Upper lobe of left lung (tissue), 6 donors: Measurements from ENCODE around the gene SEMA3A. TPM values are rescaled to one million over a fixed set of nuclear protein-coding genes. Genes with fewer than 3 reads are reported as not detected.

Experiments used
- ATAC-seq, 2 donors: fragments of 200-7000 bp; cut with Tn5 transposase; one replicate each; pipeline ENCODE4 v1.9.1; 2022; ENCODE audit warnings: mild to moderate bottlenecking in 2 of 2, moderate library complexity in 2 of 2; ENCODE audit not compliant: low FRiP score in 2 of 2
- DNase-seq, 2 donors: peaks; one replicate each; pipeline ENCODE4 v3.0.0-alpha.2; 2019 to 2020
- H3K27ac ChIP-seq, 4 donors: fragments of 200-600 bp; sonication (generic); one replicate each; pipeline ENCODE4 v1.5.1; 2016 to 2019
- H3K27me3 ChIP-seq, 4 donors: fragments of 200-600 bp; sonication (generic); one replicate each; pipeline ENCODE4 v1.5.1; 2017 to 2019
- H3K36me3 ChIP-seq, 4 donors: fragments of 200-600 bp; sonication (generic); one replicate each; pipeline ENCODE4 v1.5.1; 2016 to 2019
- H3K4me1 ChIP-seq, 4 donors: fragments of 200-600 bp; sonication (generic); one replicate each; pipeline ENCODE4 v1.5.1; 2018 to 2019
- H3K4me3 ChIP-seq, 4 donors: fragments of 200-600 bp; sonication (generic); one replicate each; pipeline ENCODE4 v1.5.1; 2017 to 2019; ENCODE audit warnings: mild to moderate bottlenecking in 2 of 4, moderate library complexity in 1 of 4
- H3K9me3 ChIP-seq, 4 donors: fragments of 200-600 bp; sonication (generic); one replicate each; pipeline ENCODE4 v1.5.1; 2018 to 2019
- EP300 ChIP-seq, 4 donors: sonication (generic); formaldehyde crosslinking; IDR thresholded peaks; one replicate each; pipeline ENCODE4 v1.5.1; 2017; ENCODE audit warnings: antibody characterized with exemption in 4 of 4, control low read depth in 2 of 4
- POLR2A ChIP-seq, 4 donors: fragments of 450-650 bp; IDR thresholded peaks; one replicate each; pipeline ENCODE4 v1.5.1; 2016 to 2017; ENCODE audit warnings: antibody characterized with exemption in 4 of 4, mild to moderate bottlenecking in 2 of 4
- POLR2AphosphoS5 ChIP-seq, 2 donors: sonication (generic); formaldehyde crosslinking; IDR thresholded peaks; one replicate each; pipeline ENCODE4 v1.5.1; 2017; ENCODE audit warnings: antibody characterized with exemption in 2 of 2
- WGBS, 2 donors: methylation state at CpG; one replicate each; pipeline ENCODE4 v1.1.5; 2017 to 2018; 5-methylcytosine and 5-hydroxymethylcytosine counted together
- total RNA-seq, 6 donors: library from RNA; depleted of rRNA in 4 of 6; stranded (reverse); fragments of >200 nt in 4 of 6; gene quantifications; one replicate each; pipeline versions ENCODE4 v1.1.0 to v1.2.1, GENCODE V29; 2016 to 2021
- TF ChIP-seq, protein P1 (sequence below), 6 experiments: fragments of 450-650 bp in 4 of 6; fragments of 200-600 bp in 2 of 6; sonication (generic) in 2 of 6; IDR thresholded peaks; one replicate each; pipeline ENCODE4 v1.5.1; 2016 to 2019; ENCODE audit warnings: antibody characterized with exemption in 6 of 6
- donor health status: DM: no; HTN: no; CAD: no; lungs with moderate emphysema.
- donor health status: DM: no; HTN: yes; CAD: no; lungs with severe emphysema.

SEMA3A gene
- total RNA-seq, 6 donors from 2014 or later, result 1.0 to 8.8 (median 3.1) TPM

DNA sequence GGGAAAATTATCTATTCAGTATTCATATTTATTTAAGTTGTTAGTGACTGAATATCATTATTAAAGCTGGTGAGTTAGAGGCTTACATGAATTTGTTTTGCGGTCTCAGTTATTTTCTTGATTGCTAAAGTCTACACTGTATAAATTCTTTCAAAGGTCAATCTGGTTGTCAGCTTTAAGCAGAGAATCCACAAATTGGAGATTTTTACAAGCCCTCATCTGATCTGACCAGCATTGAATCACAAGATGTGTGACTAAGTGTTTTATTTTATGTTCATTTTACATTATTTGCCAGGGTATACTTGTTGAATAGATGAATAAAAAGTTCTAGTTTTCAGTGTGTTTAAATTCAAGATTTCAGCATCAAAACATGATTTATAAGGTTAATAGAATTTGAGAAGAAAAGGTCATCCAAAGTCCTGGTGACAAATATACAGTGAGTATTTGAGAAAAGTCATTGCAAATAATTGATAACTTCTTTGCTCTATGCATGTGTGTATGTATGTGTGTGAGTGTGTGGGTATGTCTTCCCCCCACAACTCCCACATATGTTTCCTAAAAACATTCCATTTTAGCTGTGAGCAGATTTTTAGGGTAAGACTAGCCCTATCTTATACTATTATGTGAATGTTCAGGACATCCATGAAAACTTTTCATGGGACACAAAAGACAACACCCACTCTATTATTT lies 4.4 kb downstream of the SEMA3A start:
- DNase-seq (no peak), ATAC-seq (no peak)
- Histone ChIP-seq H3K9me3 (no peaks in the 10 kb centered on the region), H3K27me3 (no peaks in the 10 kb centered on the region), H3K36me3 (no peaks in the 10 kb centered on the region), H3K4me3 (no peak overlapping the region), H3K27ac (no peak overlapping the region), H3K4me1 (peaks cover 0 to 6% (median 3%) of the 10 kb centered on the region in 4 donors)
- TF ChIP-seq POLR2A (IDR thresholded peaks at IDR 0.05) (no peak), POLR2AphosphoS5 (IDR thresholded peaks at IDR 0.05) (no peak), EP300 (IDR thresholded peaks at IDR 0.05) (no peak)
- TF ChIP-seq, protein P1, sequence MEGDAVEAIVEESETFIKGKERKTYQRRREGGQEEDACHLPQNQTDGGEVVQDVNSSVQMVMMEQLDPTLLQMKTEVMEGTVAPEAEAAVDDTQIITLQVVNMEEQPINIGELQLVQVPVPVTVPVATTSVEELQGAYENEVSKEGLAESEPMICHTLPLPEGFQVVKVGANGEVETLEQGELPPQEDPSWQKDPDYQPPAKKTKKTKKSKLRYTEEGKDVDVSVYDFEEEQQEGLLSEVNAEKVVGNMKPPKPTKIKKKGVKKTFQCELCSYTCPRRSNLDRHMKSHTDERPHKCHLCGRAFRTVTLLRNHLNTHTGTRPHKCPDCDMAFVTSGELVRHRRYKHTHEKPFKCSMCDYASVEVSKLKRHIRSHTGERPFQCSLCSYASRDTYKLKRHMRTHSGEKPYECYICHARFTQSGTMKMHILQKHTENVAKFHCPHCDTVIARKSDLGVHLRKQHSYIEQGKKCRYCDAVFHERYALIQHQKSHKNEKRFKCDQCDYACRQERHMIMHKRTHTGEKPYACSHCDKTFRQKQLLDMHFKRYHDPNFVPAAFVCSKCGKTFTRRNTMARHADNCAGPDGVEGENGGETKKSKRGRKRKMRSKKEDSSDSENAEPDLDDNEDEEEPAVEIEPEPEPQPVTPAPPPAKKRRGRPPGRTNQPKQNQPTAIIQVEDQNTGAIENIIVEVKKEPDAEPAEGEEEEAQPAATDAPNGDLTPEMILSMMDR (IDR thresholded peaks at IDR 0.05), result no peak
- 71 to 88% methylated on average over 1 of the region's 1 CpG for WGBS, 2 donors

DNA sequence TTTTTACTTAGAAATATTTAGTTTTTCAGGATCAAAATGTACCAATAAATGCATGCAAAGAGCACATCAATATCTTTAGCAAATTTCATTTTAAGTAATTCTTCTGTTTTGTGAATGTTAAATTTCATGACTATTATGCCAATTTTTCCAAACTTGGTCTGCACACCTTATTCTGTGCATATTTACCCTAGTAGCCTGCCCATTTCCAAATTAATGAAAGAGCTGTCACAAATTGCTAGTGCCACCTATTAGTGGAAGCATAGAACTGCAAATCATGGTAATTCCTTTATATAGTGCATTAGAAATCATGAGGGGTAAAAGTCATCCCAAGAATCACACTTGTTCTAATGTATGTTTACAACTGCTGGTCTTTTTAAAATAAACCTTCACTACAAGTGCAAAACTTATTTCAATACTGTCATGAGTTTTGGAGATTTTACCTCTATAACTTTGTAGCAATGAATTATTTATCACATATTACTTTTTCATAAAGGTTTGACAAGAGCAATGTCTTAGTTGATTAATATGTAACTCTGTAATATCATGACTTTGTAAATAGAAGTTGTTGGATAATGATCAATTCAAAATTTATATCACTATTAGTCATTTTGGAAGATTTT lies 5.7 kb downstream of the SEMA3A start:
- Histone ChIP-seq H3K27me3 (no peaks in the 10 kb centered on the region), H3K9me3 (no peaks in the 10 kb centered on the region), H3K4me1 (peaks cover 0 to 6% (median under 1%) of the 10 kb centered on the region in 4 donors), H3K27ac (no peak overlapping the region), H3K4me3 (no peak overlapping the region), H3K36me3 (no peaks in the 10 kb centered on the region)
- ATAC-seq, result no peak
- TF ChIP-seq, protein P1 (IDR thresholded peaks at IDR 0.05), result peak in 1 of 6 experiments; percentile 28
- TF ChIP-seq POLR2AphosphoS5 (IDR thresholded peaks at IDR 0.05) (no peak), EP300 (IDR thresholded peaks at IDR 0.05) (no peak), POLR2A (IDR thresholded peaks at IDR 0.05) (no peak)
- DNase-seq, result no peak

DNA sequence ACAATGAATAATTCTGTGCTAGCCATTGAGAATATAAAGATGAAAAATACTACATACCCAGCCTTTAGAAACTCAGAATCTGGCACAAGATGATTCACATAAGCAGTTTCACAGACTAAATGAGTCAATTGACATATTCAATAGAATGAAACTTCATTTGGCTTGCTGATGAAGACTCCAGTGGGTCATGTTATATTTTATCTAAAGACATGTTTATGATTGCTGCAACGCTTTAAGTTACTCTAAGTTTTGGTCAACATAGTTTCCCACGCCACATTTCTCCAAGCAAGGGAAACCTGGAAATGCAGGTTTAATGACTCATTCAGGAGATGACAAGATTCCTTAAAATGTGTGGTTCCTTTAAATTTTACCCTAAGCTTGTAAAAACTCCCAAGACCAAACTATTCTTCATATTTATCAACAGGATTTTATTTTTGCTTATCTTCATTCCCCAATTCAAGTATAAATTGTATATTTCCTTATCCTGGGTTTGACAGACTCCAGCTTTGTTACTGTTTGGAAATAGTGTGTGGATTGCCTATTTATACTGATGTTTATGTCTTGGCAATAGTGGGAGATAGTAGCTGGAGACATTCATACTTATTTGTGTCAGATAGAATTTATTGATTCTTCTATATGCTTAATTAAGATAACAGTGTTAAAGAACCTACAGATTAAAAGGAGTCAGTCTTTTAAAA lies 6.6 kb downstream of the SEMA3A start:
- no peak for TF ChIP-seq EP300 (IDR thresholded peaks at IDR 0.05)
- TF ChIP-seq, protein P1 (IDR thresholded peaks at IDR 0.05), result no peak
- no peak for TF ChIP-seq POLR2AphosphoS5 (IDR thresholded peaks at IDR 0.05)
- no peak for TF ChIP-seq POLR2A (IDR thresholded peaks at IDR 0.05)
- no peaks in the 10 kb centered on the region for H3K9me3 ChIP-seq
- ATAC-seq, result no peak
- 69 to 79% methylated on average over 2 of the region's 2 CpGs for WGBS, 2 donors
- peaks cover 0 to 6% (median 0%) of the 10 kb centered on the region in 4 donors for H3K4me1 ChIP-seq
- H3K27ac ChIP-seq, result no peak overlapping the region
- no peaks in the 10 kb centered on the region for H3K36me3 ChIP-seq
- DNase-seq, result no peak
- no peaks in the 10 kb centered on the region for H3K27me3 ChIP-seq
- H3K4me3 ChIP-seq, result no peak overlapping the region

DNA sequence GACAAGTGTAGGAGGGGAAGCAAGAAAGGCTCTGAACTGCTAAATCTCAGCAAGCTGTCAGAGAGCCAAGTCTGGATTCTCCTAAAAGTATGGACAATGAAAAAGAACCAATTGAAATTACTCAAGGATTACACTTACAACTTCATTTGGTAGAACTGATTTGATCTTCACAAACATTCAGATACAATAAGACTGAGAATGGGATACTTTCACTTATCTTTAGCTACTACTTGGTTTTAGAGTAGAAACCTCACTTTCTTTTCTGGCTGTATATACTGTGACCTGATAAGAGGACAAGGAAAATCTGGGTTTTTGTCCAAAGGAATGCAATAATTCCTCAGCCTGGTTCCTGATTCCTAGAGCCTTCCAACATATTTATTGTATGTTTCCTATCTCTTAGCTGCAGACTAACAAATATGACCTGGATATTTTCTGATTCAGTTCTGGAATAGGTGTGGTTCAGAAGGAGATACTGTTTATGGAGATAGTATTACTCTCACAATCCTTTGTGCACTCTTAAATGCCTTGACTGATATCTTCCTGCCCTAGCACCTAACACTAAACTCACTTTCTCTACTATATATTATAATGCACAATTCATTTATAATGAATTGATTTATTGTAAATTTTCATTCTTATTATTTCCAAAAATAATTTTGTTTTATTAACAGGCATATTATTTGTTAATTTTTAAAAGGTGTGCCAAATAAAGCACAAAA lies 7.3 kb downstream of the SEMA3A start:
- no peak for DNase-seq
- Histone ChIP-seq H3K27ac (no peak overlapping the region), H3K9me3 (no peaks in the 10 kb centered on the region), H3K27me3 (no peaks in the 10 kb centered on the region), H3K4me1 (peaks cover 0 to 6% (median 0%) of the 10 kb centered on the region in 4 donors), H3K36me3 (no peaks in the 10 kb centered on the region), H3K4me3 (no peak overlapping the region)
- no peak for ATAC-seq
- TF ChIP-seq POLR2A (IDR thresholded peaks at IDR 0.05), result no peak
- no peak for TF ChIP-seq POLR2AphosphoS5 (IDR thresholded peaks at IDR 0.05)
- TF ChIP-seq EP300 (IDR thresholded peaks at IDR 0.05), result no peak
- TF ChIP-seq, protein P1 (IDR thresholded peaks at IDR 0.05), result no peak
